Measurements from ENCODE around the gene RHEBL1.

RHEBL1 gene

DNA sequence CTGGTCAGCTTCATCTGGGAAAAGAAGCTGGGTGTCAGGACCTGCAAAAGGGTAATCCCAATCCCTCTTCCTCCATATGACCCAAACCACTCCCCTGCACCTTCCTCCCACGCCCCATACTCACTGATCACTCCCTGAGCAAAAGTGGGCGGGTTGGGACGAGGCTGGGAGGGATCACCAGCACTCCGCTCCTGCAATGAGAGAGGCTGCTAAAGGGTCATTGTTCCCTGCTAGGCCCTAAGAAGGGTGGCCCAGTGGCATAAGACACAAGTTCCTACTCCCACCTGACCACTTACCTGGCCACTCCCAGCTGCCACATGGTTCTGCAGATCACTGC is 35.5 kb downstream of the RHEBL1 start:
- TF ChIP-seq TAF1 (IDR thresholded peaks at IDR 0.05; ENCODE audit: low read depth) (no peak), CREB1 (IDR thresholded peaks at IDR 0.05; ENCODE audit: low read depth) (no peak), ZBTB7A (IDR thresholded peaks at IDR 0.05; ENCODE audit: low read depth) (no peak), NFIC (IDR thresholded peaks at IDR 0.05) (no peak), TCF12 (IDR thresholded peaks at IDR 0.05; ENCODE audit: low read depth) (no peak), REST (IDR thresholded peaks at IDR 0.05; ENCODE audit: low read depth) (no peak), EGR1 (IDR thresholded peaks at IDR 0.05) (no peak)

GRCh38 chr12:49033611-49034285 is 36.0 kb downstream of the RHEBL1 start:
- TF ChIP-seq RAD21 (IDR thresholded peaks at IDR 0.05; ENCODE audit: low read depth), result no peak
- TF ChIP-seq ZBTB7A (IDR thresholded peaks at IDR 0.05; ENCODE audit: low read depth), result no peak
- no peak for TF ChIP-seq YY1 (IDR thresholded peaks at IDR 0.05; ENCODE audit: low read depth)
- no peak for TF ChIP-seq TAF1 (IDR thresholded peaks at IDR 0.05; ENCODE audit: low read depth)
- TF ChIP-seq REST (IDR thresholded peaks at IDR 0.05; ENCODE audit: low read depth), result no peak
- no peak for TF ChIP-seq TCF12 (IDR thresholded peaks at IDR 0.05; ENCODE audit: low read depth)
- no peak for TF ChIP-seq NFIC (IDR thresholded peaks at IDR 0.05)
- no peak for TF ChIP-seq FOXM1 (IDR thresholded peaks at IDR 0.05; ENCODE audit: borderline replicate concordance, low read depth)
- no peak for TF ChIP-seq TEAD4 (IDR thresholded peaks at IDR 0.05)
- TF ChIP-seq EGR1 (IDR thresholded peaks at IDR 0.05), result no peak
- TF ChIP-seq CEBPB (IDR thresholded peaks at IDR 0.05), result no peak

- no peak for TF ChIP-seq NFIC (IDR thresholded peaks at IDR 0.05)
- TF ChIP-seq ZBTB7A (IDR thresholded peaks at IDR 0.05; ENCODE audit: low read depth), result no peak
These were observed 36.9 kb downstream of the RHEBL1 start for GRCh38 chr12:49032679-49033447.

DNA sequence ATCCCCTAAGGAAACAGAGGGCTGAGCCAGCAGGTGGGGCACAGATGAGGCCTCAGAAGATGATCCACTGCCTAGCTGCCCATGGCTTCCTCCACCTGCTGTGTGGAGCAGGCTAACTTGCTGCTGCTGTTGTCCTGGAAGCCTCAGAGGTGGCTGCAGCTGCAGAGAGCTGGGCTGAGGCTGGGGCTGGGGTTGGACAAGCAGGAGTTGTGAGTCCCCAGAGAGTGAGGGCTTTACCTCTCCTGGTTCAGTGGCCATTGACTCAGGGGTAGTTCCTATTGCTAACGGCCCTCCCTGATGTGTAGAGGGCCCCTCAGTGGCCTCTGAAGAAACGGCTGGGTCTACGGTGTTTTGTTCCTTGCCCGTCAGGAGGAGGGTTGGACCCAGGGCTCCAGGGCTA is 37.5 kb downstream of the RHEBL1 start:
- TF ChIP-seq, protein P1, sequence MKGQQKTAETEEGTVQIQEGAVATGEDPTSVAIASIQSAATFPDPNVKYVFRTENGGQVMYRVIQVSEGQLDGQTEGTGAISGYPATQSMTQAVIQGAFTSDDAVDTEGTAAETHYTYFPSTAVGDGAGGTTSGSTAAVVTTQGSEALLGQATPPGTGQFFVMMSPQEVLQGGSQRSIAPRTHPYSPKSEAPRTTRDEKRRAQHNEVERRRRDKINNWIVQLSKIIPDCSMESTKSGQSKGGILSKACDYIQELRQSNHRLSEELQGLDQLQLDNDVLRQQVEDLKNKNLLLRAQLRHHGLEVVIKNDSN (IDR thresholded peaks at IDR 0.05), result no peak
- no peak for TF ChIP-seq YY1 (IDR thresholded peaks at IDR 0.05; ENCODE audit: low read depth)
- no peak for TF ChIP-seq NFIC (IDR thresholded peaks at IDR 0.05)

GRCh38 chr12:49031573-49032161 is 38.1 kb downstream of the RHEBL1 start:
- no peak for TF ChIP-seq CEBPB (IDR thresholded peaks at IDR 0.05)
- TF ChIP-seq EP300 (IDR thresholded peaks at IDR 0.05; ENCODE audit: borderline replicate concordance), result no peak
- no peak for TF ChIP-seq TAF1 (IDR thresholded peaks at IDR 0.05; ENCODE audit: low read depth)
- TF ChIP-seq, protein P1 (IDR thresholded peaks at IDR 0.05), result no peak
- TF ChIP-seq TEAD4 (IDR thresholded peaks at IDR 0.05), result no peak
- TF ChIP-seq RAD21 (IDR thresholded peaks at IDR 0.05; ENCODE audit: low read depth), result no peak
- TF ChIP-seq ZBTB7A (IDR thresholded peaks at IDR 0.05; ENCODE audit: low read depth), result no peak
- TF ChIP-seq NFIC (IDR thresholded peaks at IDR 0.05), result no peak

- no peak for TF ChIP-seq REST (IDR thresholded peaks at IDR 0.05; ENCODE audit: low read depth)
- no peak for TF ChIP-seq TAF1 (IDR thresholded peaks at IDR 0.05; ENCODE audit: low read depth)
- no peak for TF ChIP-seq CREB1 (IDR thresholded peaks at IDR 0.05; ENCODE audit: low read depth)
- no peak for TF ChIP-seq MAX (IDR thresholded peaks at IDR 0.05)
- no peak for TF ChIP-seq ZBTB7A (IDR thresholded peaks at IDR 0.05; ENCODE audit: low read depth)
- TF ChIP-seq RAD21 (IDR thresholded peaks at IDR 0.05; ENCODE audit: low read depth), result no peak
- TF ChIP-seq FOXM1 (IDR thresholded peaks at IDR 0.05; ENCODE audit: borderline replicate concordance, low read depth), result no peak
- no peak for TF ChIP-seq NFIC (IDR thresholded peaks at IDR 0.05)
- TF ChIP-seq YY1 (IDR thresholded peaks at IDR 0.05; ENCODE audit: low read depth), result no peak
- TF ChIP-seq EGR1 (IDR thresholded peaks at IDR 0.05), result no peak
- no peak for TF ChIP-seq TCF12 (IDR thresholded peaks at IDR 0.05; ENCODE audit: low read depth)
- TF ChIP-seq, protein P1 (IDR thresholded peaks at IDR 0.05), result no peak
- no peak for TF ChIP-seq CEBPB (IDR thresholded peaks at IDR 0.05)
These were observed 38.8 kb downstream of the RHEBL1 start for GRCh38 chr12:49030714-49031572.

Measured in Ishikawa (cell line).